Thoracic aorta (tissue), 2 donors: ENCODE results near the gene ITPRID2. TPM values are rescaled to one million over a fixed set of nuclear protein-coding genes. Genes with fewer than 3 reads are reported as not detected.

Source experiments
- ATAC-seq: fragments of 150-250 bp; one replicate; pipeline ENCODE4 v1.8.0; 2017; ENCODE audit warnings: low read depth; ENCODE audit not compliant: insufficient number of reproducible peaks, low FRiP score
- DNase-seq: peaks from one replicate; pipeline ENCODE4 v3.0.0-alpha.2; 2020; ENCODE audit warnings: low spot score
- H3K27ac ChIP-seq, 2 donors: fragments of 200-600 bp; sonication (generic); 1 replicate in 1 of 2; 2 replicates in 1 of 2; pipeline ENCODE4 v1.5.1; 2016; ENCODE audit warnings: mild to moderate bottlenecking in 2 of 2, moderate library complexity in 2 of 2
- H3K27me3 ChIP-seq: fragments of 200-600 bp; sonication (generic); replicated peaks from 2 replicates; pipeline ENCODE4 v1.6.0; 2016; ENCODE audit warnings: mild to moderate bottlenecking; ENCODE audit not compliant: insufficient read depth
- H3K36me3 ChIP-seq: fragments of 200-600 bp; sonication (generic); one replicate; pipeline ENCODE4 v1.5.1; 2016
- H3K4me1 ChIP-seq, 2 donors: fragments of 200-600 bp; sonication (generic); 1 replicate in 1 of 2; 2 replicates in 1 of 2; pipeline versions ENCODE4 v1.5.1 to v1.6.0; 2016; ENCODE audit warnings: low read depth in 2 of 2, mild to moderate bottlenecking in 1 of 2; ENCODE audit not compliant: control insufficient read depth in 1 of 2
- H3K4me3 ChIP-seq: fragments of 200-600 bp; sonication (generic); 2 replicates; pipeline ENCODE4 v1.5.1; 2016; ENCODE audit warnings: mild to moderate bottlenecking
- H3K9me3 ChIP-seq: fragments of 200-600 bp; sonication (generic); 2 replicates; pipeline ENCODE4 v1.5.1; 2016
- CTCF ChIP-seq: fragments of 200-600 bp; sonication (generic); IDR thresholded peaks from one replicate; pipeline ENCODE4 v1.5.1; 2019; ENCODE audit warnings: antibody characterized with exemption
- total RNA-seq, 2 donors: library from RNA; depleted of rRNA; stranded (reverse); fragments of >200 nt; gene quantifications; one replicate each; pipeline versions ENCODE4 v1.1.0 to v1.2.3, GENCODE V29; 2016

ITPRID2 gene
- total RNA-seq, 2 donors from 2014 or later, result 102 to 121 TPM

GRCh38 chr2:181857483-181857882, 34.0 kb upstream of the ITPRID2 start:
- no peak for TF ChIP-seq CTCF
- H3K4me1 ChIP-seq, result no peaks in the 10 kb centered on the region
- DNase-seq (no peak), ATAC-seq (no peak)
- no peak overlapping the region for H3K4me3 ChIP-seq
- no peaks in the 10 kb centered on the region for H3K9me3 ChIP-seq
- H3K27me3 ChIP-seq, result no peaks in the 10 kb centered on the region
- no peak overlapping the region for H3K27ac ChIP-seq
- no peaks in the 10 kb centered on the region for H3K36me3 ChIP-seq

- no peak for TF ChIP-seq CTCF
- Histone ChIP-seq H3K27ac (no peak overlapping the region), H3K4me1 (no peaks in the 10 kb centered on the region), H3K9me3 (no peaks in the 10 kb centered on the region), H3K4me3 (no peak overlapping the region), H3K27me3 (no peaks in the 10 kb centered on the region), H3K36me3 (no peaks in the 10 kb centered on the region)
- ATAC-seq, result no peak
- DNase-seq, result no peak
Observed at GRCh38 chr2:181858600-181858999, 32.9 kb upstream of the ITPRID2 start.

GRCh38 chr2:181859123-181859522, 32.4 kb upstream of the ITPRID2 start:
- ATAC-seq, result no peak
- DNase-seq, result no peak
- TF ChIP-seq CTCF, result no peak
- Histone ChIP-seq H3K27ac (no peak overlapping the region), H3K36me3 (no peaks in the 10 kb centered on the region), H3K27me3 (no peaks in the 10 kb centered on the region), H3K4me1 (no peaks in the 10 kb centered on the region), H3K9me3 (no peaks in the 10 kb centered on the region), H3K4me3 (no peak overlapping the region)

GRCh38 chr2:181859803-181860202, 31.7 kb upstream of the ITPRID2 start:
- H3K9me3 ChIP-seq, result no peaks in the 10 kb centered on the region
- TF ChIP-seq CTCF, result no peak
- H3K36me3 ChIP-seq, result no peaks in the 10 kb centered on the region
- H3K27me3 ChIP-seq, result no peaks in the 10 kb centered on the region
- DNase-seq (no peak), ATAC-seq (no peak)
- no peak overlapping the region for H3K4me3 ChIP-seq
- no peaks in the 10 kb centered on the region for H3K4me1 ChIP-seq
- no peak overlapping the region for H3K27ac ChIP-seq

GRCh38 chr2:181861379-181861778, 30.2 kb upstream of the ITPRID2 start:
- no peak for TF ChIP-seq CTCF
- Histone ChIP-seq H3K9me3 (no peaks in the 10 kb centered on the region), H3K4me3 (no peak overlapping the region), H3K27me3 (no peaks in the 10 kb centered on the region), H3K4me1 (no peaks in the 10 kb centered on the region), H3K27ac (no peak overlapping the region), H3K36me3 (no peaks in the 10 kb centered on the region)
- no peak for ATAC-seq
- DNase-seq, result no peak
